Endothelial cell of umbilical vein (primary cell): Measurements from ENCODE around the gene MYLK. TPM values are rescaled to one million over a fixed set of nuclear protein-coding genes. Genes with fewer than 3 reads are reported as not detected.

ENCODE experiments used
- BruUV-seq: library from RNA; stranded (reverse); fragments of 400-500 nt; replicated peaks from 2 replicates; lab custom pipeline; 2021; lab: Mats Ljungman, UMichigan
- CTCF ChIA-PET: fragments of 300-600, 350-600 bp; sonication (Branson Sonifier 250); formaldehyde crosslinking; loops from one replicate; lab custom pipeline; 2021; ENCODE audit warnings: antibody characterized with exemption, inconsistent platforms; lab: Charles Lee
- POLR2A ChIA-PET: fragments of 300-600, 350-600 bp; sonication (Branson Sonifier 250); formaldehyde crosslinking; loops from one replicate; lab custom pipeline; 2021; ENCODE audit warnings: antibody characterized with exemption, inconsistent platforms; lab: Charles Lee
- DNase-seq: peaks from one replicate; pipeline ENCODE4 v3.0.0-alpha.2; 2011; ENCODE audit warnings: low read depth, low spot score
- FAIRE-seq: peaks from 2 replicates; lab custom pipeline; 2011; peaks lifted over from hg19 to GRCh38; lab: Jason Lieb, UNC
- H2AFZ ChIP-seq: 2 replicates; pipeline ENCODE4 v1.6.0; 2012; ENCODE audit warnings: low read depth, low read length, control low read depth, inconsistent platforms
- H3K27ac ChIP-seq: 2 replicates; pipeline ENCODE4 v1.5.1; 2011; ENCODE audit warnings: low read depth, mild to moderate bottlenecking, control low read depth, low read length, moderate library complexity; ENCODE audit not compliant: insufficient read depth
- H3K27me3 ChIP-seq, 2 experiments: 2 replicates each; pipeline versions ENCODE4 v1.6.0 to v1.6.1; 2011; ENCODE audit warnings: low read length in 2 of 2, mixed read lengths in 1 of 2; ENCODE audit not compliant: control insufficient read depth in 2 of 2, insufficient read depth in 2 of 2
- H3K36me3 ChIP-seq, 2 experiments: 2 replicates in 1 of 2; 3 replicates in 1 of 2; pipeline ENCODE4 v1.5.1; 2011; ENCODE audit warnings: low read length in 2 of 2, mild to moderate bottlenecking in 1 of 2, moderate library complexity in 1 of 2; ENCODE audit not compliant: control insufficient read depth in 2 of 2, insufficient read depth in 2 of 2; ENCODE audit errors: extremely low read depth in 1 of 2
- H3K4me1 ChIP-seq: 3 replicates; pipeline ENCODE4 v1.5.1; 2011; ENCODE audit warnings: mild to moderate bottlenecking, low read length; ENCODE audit not compliant: control insufficient read depth, insufficient read depth; ENCODE audit errors: extremely low read depth
- H3K4me2 ChIP-seq: 2 replicates; pipeline ENCODE4 v1.6.1; 2011; ENCODE audit warnings: low read length, control low read depth, mixed read lengths; ENCODE audit not compliant: insufficient read depth
- H3K4me3 ChIP-seq, 3 experiments: fragments of 200-600 bp in 1 of 3; sonication (generic), shearing (Covaris generic) in 1 of 3; replicated peaks in 1 of 3; 2 replicates each; pipeline ENCODE4 v1.5.1; 2011 to 2016; ENCODE audit warnings: control low read depth in 3 of 3, low read length in 3 of 3, mild to moderate bottlenecking in 2 of 3, inconsistent platforms in 1 of 3, low read depth in 1 of 3, moderate library complexity in 1 of 3; ENCODE audit not compliant: insufficient read depth in 1 of 3
- H3K79me2 ChIP-seq: 2 replicates; pipeline ENCODE4 v1.6.0; 2012; ENCODE audit warnings: low read length, inconsistent platforms; ENCODE audit not compliant: control insufficient read depth, insufficient read depth
- H3K9ac ChIP-seq: replicated peaks from 2 replicates; pipeline ENCODE3; 2011; ENCODE audit warnings: low read length, control low read depth; ENCODE audit not compliant: insufficient read depth; ENCODE audit errors: extremely low read depth
- H3K9me1 ChIP-seq: replicated peaks from 3 replicates; pipeline ENCODE4 v1.6.0; 2011; ENCODE audit warnings: mild to moderate bottlenecking, low read length; ENCODE audit not compliant: control insufficient read depth, insufficient read depth; ENCODE audit errors: extremely low read depth
- H3K9me3 ChIP-seq: replicated peaks from 2 replicates; pipeline ENCODE4 v1.5.1; 2012; ENCODE audit warnings: low read length, inconsistent platforms; ENCODE audit not compliant: control insufficient read depth, insufficient read depth
- H4K20me1 ChIP-seq: replicated peaks from 2 replicates; pipeline ENCODE3; 2011; ENCODE audit warnings: mild to moderate bottlenecking, low read length; ENCODE audit not compliant: control insufficient read depth, insufficient read depth; ENCODE audit errors: extremely low read depth
- EZH2 ChIP-seq: IDR thresholded peaks from 2 replicates; pipeline ENCODE4 v1.6.1; 2012; ENCODE audit warnings: borderline replicate concordance, low read depth, mild to moderate bottlenecking, moderate library complexity, low read length, inconsistent platforms; ENCODE audit not compliant: severe bottlenecking
- FOS ChIP-seq: IDR thresholded peaks from 2 replicates; pipeline ENCODE4 v1.6.1; 2011; ENCODE audit warnings: mild to moderate bottlenecking, low read length, moderate library complexity, borderline replicate concordance; ENCODE audit not compliant: insufficient read depth
- GATA2 ChIP-seq: IDR thresholded peaks from 2 replicates; pipeline ENCODE4 v1.7.0; 2011; ENCODE audit warnings: low read depth, mild to moderate bottlenecking, moderate library complexity, mixed read lengths, low read length; ENCODE audit not compliant: insufficient read length, insufficient read depth
- JUN ChIP-seq: IDR thresholded peaks from 2 replicates; pipeline ENCODE4 v1.6.1; 2011; ENCODE audit warnings: borderline replicate concordance, low read depth; ENCODE audit not compliant: insufficient read length, insufficient read depth
- MAX ChIP-seq: IDR thresholded peaks from 2 replicates; pipeline ENCODE4 v1.6.1; 2011; ENCODE audit not compliant: insufficient read depth, insufficient read length
- MYC ChIP-seq: IDR thresholded peaks from one replicate; pipeline ENCODE4 v1.6.1; 2011; ENCODE audit warnings: mild to moderate bottlenecking, low read depth, low read length
- POLR2A ChIP-seq: IDR thresholded peaks from 2 replicates; pipeline ENCODE4 v1.6.1; 2012; ENCODE audit warnings: low read depth, mild to moderate bottlenecking, control low read depth, low read length
- POLR2AphosphoS5 ChIP-seq: IDR thresholded peaks from 2 replicates; pipeline ENCODE4 v1.6.1; 2012; ENCODE audit warnings: low read depth, mild to moderate bottlenecking, control low read depth, low read length, moderate library complexity; ENCODE audit not compliant: insufficient read depth
- dilution Hi-C: fragments of 300-500 bp; cut with MboI; formaldehyde crosslinking; loops from one replicate; pipeline ENCODE4 v1.15.0; 2019; ENCODE audit warnings: low sequenced_read_pairs; ENCODE audit not compliant: extremely low pct_ligation_motif_present
- intact Hi-C: fragments of 100-400 bp; cut with micrococcal nuclease; formaldehyde crosslinking; loops from one replicate; pipeline ENCODE4 v1.10.0; 2022
- polyA plus RNA-seq, 4 experiments: library from polyadenylated mRNA; depleted of rRNA in 3 of 4; stranded (reverse) in 3 of 4; unstranded in 1 of 4; fragments of >200 nt; gene quantifications; 2 replicates each; pipeline versions ENCODE4 v1.2.1 to v1.2.3, GENCODE V29; 2011 to 2012; ENCODE audit warnings: missing spikeins in 1 of 4
- total RNA-seq: library from RNA; stranded (reverse); gene quantifications from 2 replicates; pipeline ENCODE4 v1.2.3, GENCODE V29; 2021
- TF ChIP-seq, protein P1 (sequence below), 2 donors: IDR thresholded peaks; 1 replicate in 1 of 2; 2 replicates in 1 of 2; pipeline ENCODE4 v1.5.1; 2011; ENCODE audit warnings: low read length in 2 of 2, mild to moderate bottlenecking in 2 of 2, moderate library complexity in 2 of 2, control low read depth in 1 of 2, inconsistent platforms in 1 of 2, low read depth in 1 of 2; ENCODE audit not compliant: insufficient read depth in 1 of 2; ENCODE audit errors: extremely low read depth in 1 of 2

The MYLK gene
- total and polyA plus RNA-seq, 2 donors (not counting 3 experiments of a cell fraction or from before 2014, with no cell fraction given) = 10.0 to 22.2 TPM

GRCh38 chr3:123800362-123800682 is 83.8 kb downstream of the MYLK start:
- TF ChIP-seq GATA2 = no peak
- TF ChIP-seq JUN = no peak
- POLR2A ChIA-PET = no interaction called here
- Histone ChIP-seq H3K79me2 (no peaks in the 10 kb centered on the region), H2AFZ (no peak overlapping the region), H3K9me1 (no peaks in the 10 kb centered on the region), H3K4me3 (no peak overlapping the region), H3K9ac (no peak overlapping the region), H3K27ac (no peak overlapping the region), H4K20me1 (no peaks in the 10 kb centered on the region), H3K4me2 (no peak overlapping the region), H3K9me3 (no peaks in the 10 kb centered on the region), H3K4me1 (no peaks in the 10 kb centered on the region), H3K27me3 (peaks cover 0 to 11% of the 10 kb centered on the region in 2 experiments), H3K36me3 (no peaks in the 10 kb centered on the region)
- CTCF ChIA-PET = interaction anchor here (0.8 to 1.5 kb wide), 3 partner anchors 9 to 80 kb away, joined by 3 to 7 read pairs (median 3); no protein-coding TSS in a partner anchor
- dilution Hi-C loops = no loop called here
- FAIRE-seq (no peak), DNase-seq (no peak)
- intact Hi-C loops = no loop called here
- no TSS peak for BruUV-seq

GRCh38 chr3:123799544-123800361 is 84.4 kb downstream of the MYLK start:
- H3K4me3 ChIP-seq = no peak overlapping the region
- ChIA-PET CTCF (interaction anchor here (1.2 to 1.5 kb wide), 2 partner anchors 9 to 32 kb away, joined by 3 to 7 read pairs; no protein-coding TSS in a partner anchor), POLR2A (no interaction called here)
- no peaks in the 10 kb centered on the region for H3K36me3 ChIP-seq
- dilution Hi-C loops = no loop called here
- no peak overlapping the region for H3K27ac ChIP-seq
- no peak for TF ChIP-seq MAX
- TF ChIP-seq GATA2 = no peak
- no peak for TF ChIP-seq MYC
- TF ChIP-seq POLR2A = no peak
- TF ChIP-seq EZH2 = no peak
- no peak for TF ChIP-seq FOS
- TF ChIP-seq JUN = no peak
- no peak for TF ChIP-seq POLR2AphosphoS5
- TF ChIP-seq, protein P1, sequence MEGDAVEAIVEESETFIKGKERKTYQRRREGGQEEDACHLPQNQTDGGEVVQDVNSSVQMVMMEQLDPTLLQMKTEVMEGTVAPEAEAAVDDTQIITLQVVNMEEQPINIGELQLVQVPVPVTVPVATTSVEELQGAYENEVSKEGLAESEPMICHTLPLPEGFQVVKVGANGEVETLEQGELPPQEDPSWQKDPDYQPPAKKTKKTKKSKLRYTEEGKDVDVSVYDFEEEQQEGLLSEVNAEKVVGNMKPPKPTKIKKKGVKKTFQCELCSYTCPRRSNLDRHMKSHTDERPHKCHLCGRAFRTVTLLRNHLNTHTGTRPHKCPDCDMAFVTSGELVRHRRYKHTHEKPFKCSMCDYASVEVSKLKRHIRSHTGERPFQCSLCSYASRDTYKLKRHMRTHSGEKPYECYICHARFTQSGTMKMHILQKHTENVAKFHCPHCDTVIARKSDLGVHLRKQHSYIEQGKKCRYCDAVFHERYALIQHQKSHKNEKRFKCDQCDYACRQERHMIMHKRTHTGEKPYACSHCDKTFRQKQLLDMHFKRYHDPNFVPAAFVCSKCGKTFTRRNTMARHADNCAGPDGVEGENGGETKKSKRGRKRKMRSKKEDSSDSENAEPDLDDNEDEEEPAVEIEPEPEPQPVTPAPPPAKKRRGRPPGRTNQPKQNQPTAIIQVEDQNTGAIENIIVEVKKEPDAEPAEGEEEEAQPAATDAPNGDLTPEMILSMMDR (IDR thresholded peaks at IDR 0.05; ENCODE audit: extremely low read depth in 1 of 2, insufficient read depth in 1 of 2, low read depth in 1 of 2, low read length in 2 of 2) = no peak
- FAIRE-seq = no peak
- no peak overlapping the region for H3K9ac ChIP-seq
- BruUV-seq = no TSS peak
- no peak overlapping the region for H2AFZ ChIP-seq
- H3K4me1 ChIP-seq = no peaks in the 10 kb centered on the region
- DNase-seq = no peak
- H3K4me2 ChIP-seq = no peak overlapping the region
- intact Hi-C loops = no loop called here
- H3K27me3 ChIP-seq = peaks cover 0 to 11% of the 10 kb centered on the region in 2 experiments
- no peaks in the 10 kb centered on the region for H3K9me3 ChIP-seq
- no peaks in the 10 kb centered on the region for H3K79me2 ChIP-seq
- no peaks in the 10 kb centered on the region for H3K9me1 ChIP-seq
- no peaks in the 10 kb centered on the region for H4K20me1 ChIP-seq
